ENCODE measurements around the gene TBL2.
"Not testable (repeated sequence)": the region's sequence is repeated elsewhere in the genome, so short reads cannot be mapped to it uniquely, and the experiment has no call there.

TBL2 gene

GRCh38 chr7:73549176-73549575, 29.2 kb downstream of the TBL2 start:
- TF ChIP-seq, protein P1, sequence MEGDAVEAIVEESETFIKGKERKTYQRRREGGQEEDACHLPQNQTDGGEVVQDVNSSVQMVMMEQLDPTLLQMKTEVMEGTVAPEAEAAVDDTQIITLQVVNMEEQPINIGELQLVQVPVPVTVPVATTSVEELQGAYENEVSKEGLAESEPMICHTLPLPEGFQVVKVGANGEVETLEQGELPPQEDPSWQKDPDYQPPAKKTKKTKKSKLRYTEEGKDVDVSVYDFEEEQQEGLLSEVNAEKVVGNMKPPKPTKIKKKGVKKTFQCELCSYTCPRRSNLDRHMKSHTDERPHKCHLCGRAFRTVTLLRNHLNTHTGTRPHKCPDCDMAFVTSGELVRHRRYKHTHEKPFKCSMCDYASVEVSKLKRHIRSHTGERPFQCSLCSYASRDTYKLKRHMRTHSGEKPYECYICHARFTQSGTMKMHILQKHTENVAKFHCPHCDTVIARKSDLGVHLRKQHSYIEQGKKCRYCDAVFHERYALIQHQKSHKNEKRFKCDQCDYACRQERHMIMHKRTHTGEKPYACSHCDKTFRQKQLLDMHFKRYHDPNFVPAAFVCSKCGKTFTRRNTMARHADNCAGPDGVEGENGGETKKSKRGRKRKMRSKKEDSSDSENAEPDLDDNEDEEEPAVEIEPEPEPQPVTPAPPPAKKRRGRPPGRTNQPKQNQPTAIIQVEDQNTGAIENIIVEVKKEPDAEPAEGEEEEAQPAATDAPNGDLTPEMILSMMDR (IDR thresholded peaks at IDR 0.05; ENCODE audit: low read depth, low read length): no peak
- no peak overlapping the region for H3K4me3 ChIP-seq (ENCODE audit: low read depth, low read length)

DNA sequence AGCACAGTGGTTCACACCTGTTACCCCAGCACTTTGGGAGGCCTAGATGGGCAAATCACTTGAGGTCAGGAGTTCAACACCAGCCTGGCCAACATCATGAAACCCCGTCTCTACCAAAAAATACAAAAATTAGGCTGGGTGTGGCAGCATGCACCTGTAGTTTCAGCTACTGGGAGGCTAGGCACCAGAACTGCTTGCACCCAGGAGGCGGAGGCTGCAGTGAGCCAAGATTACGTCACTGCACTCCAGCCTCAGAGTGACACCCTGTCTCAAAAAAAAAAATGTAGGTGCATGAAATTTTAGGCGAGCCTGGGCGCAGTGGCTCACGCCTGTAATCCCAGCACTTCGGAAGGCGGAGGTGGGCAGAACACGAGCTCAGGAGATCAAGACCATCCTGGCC, 30.5 kb downstream of the TBL2 start:
- TF ChIP-seq, protein P1 (IDR thresholded peaks at IDR 0.05; ENCODE audit: low read depth, low read length): no peak
- H3K4me3 ChIP-seq (ENCODE audit: low read depth, low read length): no peak overlapping the region

GRCh38 chr7:73544678-73545077, 33.7 kb downstream of the TBL2 start:
- H3K4me3 ChIP-seq (ENCODE audit: low read depth, low read length): no peak overlapping the region
- TF ChIP-seq, protein P1 (IDR thresholded peaks at IDR 0.05; ENCODE audit: low read depth, low read length): no peak

DNA sequence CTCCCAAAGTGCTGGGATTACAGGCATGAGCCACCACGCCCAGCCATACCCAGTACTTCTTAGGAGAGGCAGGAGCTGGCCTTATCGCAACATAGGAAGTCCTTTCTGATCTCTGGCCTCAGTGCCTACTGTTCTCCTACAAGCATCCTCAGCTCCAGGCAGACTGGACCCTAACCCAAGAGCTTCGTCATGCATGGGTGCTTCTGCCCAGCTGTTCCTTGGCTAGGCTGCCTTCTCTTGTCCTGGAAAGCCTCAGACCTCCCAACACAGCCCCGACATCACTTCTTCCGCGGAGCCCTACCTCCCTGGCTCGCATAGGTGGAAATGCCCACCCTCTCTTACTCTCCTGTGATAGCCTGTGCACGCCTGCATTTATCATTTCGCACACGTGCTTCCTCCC, 36.7 kb downstream of the TBL2 start:
- TF ChIP-seq, protein P1 (IDR thresholded peaks at IDR 0.05; ENCODE audit: low read depth, low read length): no peak
- H3K4me3 ChIP-seq (ENCODE audit: low read depth, low read length): no peak overlapping the region

GRCh38 chr7:73539709-73540108, 38.7 kb downstream of the TBL2 start:
- TF ChIP-seq, protein P1 (IDR thresholded peaks at IDR 0.05; ENCODE audit: low read depth, low read length): no peak
- H3K4me3 ChIP-seq (ENCODE audit: low read depth, low read length): no peak overlapping the region

DNA sequence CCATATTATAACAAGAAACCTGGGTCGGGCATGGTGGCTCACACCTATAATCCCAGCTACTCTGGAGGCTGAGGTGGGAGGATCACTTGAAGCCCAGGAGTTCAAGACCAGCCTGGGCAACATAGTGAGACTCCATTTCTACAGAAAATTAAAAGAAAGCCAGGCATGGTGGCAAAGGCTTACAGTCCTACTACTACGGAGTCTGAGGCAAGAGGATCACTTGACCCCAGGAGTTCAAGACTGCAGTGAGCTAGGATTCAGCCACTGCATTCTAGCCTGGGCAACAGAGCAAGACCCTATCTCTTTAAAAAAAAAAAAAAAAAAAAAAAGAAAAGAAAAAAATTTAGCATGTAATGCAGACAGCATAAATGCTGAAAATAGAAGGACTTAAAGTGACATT, 39.9 kb downstream of the TBL2 start:
- not testable (repeated sequence) for H3K4me3 ChIP-seq (ENCODE audit: low read depth, low read length)

- no peak overlapping the region for H3K4me3 ChIP-seq (ENCODE audit: low read depth, low read length)
- TF ChIP-seq, protein P1 (IDR thresholded peaks at IDR 0.05; ENCODE audit: low read depth, low read length): no peak
Measured at GRCh38 chr7:73537051-73537450, 41.3 kb downstream of the TBL2 start.

DNA sequence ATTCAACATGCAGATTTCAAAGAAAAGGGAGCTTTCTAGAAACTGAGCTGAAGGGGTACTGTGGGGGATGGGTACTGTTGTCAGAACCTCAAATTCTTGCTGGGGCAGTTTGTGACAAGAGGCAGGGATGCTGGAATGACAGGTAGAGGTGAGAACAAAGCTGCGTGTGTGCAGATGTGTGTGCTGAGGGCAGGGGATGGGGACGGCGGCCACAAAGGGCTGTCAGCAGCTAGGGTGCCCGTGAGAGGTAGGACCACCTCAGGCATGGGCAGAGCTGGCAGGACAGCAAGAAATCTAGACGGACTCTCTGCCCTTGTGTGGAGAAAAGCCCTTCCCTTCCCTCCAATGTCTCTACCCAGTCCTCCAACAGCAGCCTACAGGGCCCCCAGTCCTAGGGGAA, 41.9 kb downstream of the TBL2 start:
- TF ChIP-seq, protein P1 (IDR thresholded peaks at IDR 0.05; ENCODE audit: low read depth, low read length): no peak
- H3K4me3 ChIP-seq (ENCODE audit: low read depth, low read length): no peak overlapping the region

GRCh38 chr7:73535918-73536317, 42.5 kb downstream of the TBL2 start:
- not testable (repeated sequence) for H3K4me3 ChIP-seq (ENCODE audit: low read depth, low read length)
